ENCODE measurements around the gene PALMD.
A peak's percentile ranks its signal among the peaks of the same experiment; 100 is the strongest.

The PALMD gene

GRCh38 chr1:99713006-99713405, 67.1 kb downstream of the PALMD start:
- FAIRE-seq, result no peak

DNA sequence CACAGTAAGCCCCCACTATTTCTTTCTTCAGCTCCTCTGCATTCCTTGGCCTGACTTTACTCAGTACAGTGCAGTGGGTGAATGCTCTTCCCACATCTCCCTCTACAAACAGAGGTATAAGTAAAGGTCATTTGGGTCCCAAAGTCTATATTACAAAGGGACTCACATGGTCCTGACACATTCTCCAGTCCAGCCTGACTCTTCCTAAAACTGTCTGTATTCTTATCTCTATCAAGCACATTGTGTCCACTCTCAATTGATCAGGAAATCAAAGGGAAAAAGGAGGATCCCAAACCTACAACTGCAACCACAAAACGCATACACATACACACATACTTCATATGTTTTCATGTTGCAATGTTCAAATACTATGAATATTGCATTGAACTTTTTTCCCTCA, 71.1 kb downstream of the PALMD start:
- TF ChIP-seq POLR2A (IDR thresholded peaks at IDR 0.05; ENCODE audit: low read depth, low read length), result no peak
- DNase-seq (ENCODE audit: insufficient read length, low spot score) (no peak), FAIRE-seq (no peak)

More at GRCh38 chr1:99713006-99713405, 67.1 kb downstream of the PALMD start:
- no peak for TF ChIP-seq POLR2A (IDR thresholded peaks at IDR 0.05; ENCODE audit: low read depth, low read length)
- no peak for DNase-seq (ENCODE audit: insufficient read length, low spot score)

- no peak for DNase-seq (ENCODE audit: insufficient read length, low spot score)
- no peak for TF ChIP-seq POLR2A (IDR thresholded peaks at IDR 0.05; ENCODE audit: low read depth, low read length)
- FAIRE-seq, result no peak
Observed at GRCh38 chr1:99723251-99723650, 77.3 kb downstream of the PALMD start.

DNA sequence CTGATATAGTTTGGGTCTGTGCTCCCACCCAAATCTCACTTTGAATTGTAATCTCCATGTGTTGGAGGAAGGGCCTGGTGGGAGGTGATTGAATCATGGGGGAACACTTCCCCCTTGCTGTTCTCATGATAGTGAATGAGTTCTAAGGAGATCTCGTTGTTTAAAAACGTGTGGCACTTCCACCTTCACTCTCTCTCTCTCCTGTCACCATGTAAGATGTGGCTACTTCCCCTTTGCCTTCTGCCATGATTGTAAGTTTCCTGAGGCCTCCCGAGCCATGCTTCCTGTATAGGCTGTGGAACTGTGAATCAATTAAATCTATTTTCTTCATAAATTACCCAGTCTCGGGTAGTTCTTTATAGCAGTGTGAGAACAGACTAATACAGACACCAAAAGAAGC, 80.1 kb downstream of the PALMD start:
- no peak for FAIRE-seq

DNA sequence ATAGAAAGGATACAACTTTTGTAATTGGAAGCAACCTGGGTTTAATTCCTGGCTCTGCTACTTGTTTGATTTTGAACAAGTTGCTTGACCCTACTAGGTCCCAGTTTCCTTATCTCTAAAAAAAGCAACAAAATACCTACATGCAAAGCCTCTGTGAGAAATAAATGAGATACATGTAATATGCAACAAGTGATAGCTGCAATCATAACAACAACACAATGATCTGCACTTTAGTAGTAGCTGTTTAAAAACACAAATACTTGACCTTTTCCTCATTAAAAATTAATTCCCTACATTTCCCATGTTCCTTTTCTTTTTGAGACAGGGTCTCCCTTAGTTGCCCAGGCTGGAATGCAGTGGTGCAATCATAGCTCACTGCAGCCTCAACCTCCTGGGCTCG, 80.5 kb downstream of the PALMD start:
- no peak for DNase-seq (ENCODE audit: insufficient read length, low spot score)
- no peak for TF ChIP-seq POLR2A (IDR thresholded peaks at IDR 0.05; ENCODE audit: low read depth, low read length)
- no peak for FAIRE-seq

More for the DNA sequence above, 80.1 kb downstream of the PALMD start:
- no peak for TF ChIP-seq POLR2A (IDR thresholded peaks at IDR 0.05; ENCODE audit: low read depth, low read length)
- no peak for DNase-seq (ENCODE audit: insufficient read length, low spot score)

DNA sequence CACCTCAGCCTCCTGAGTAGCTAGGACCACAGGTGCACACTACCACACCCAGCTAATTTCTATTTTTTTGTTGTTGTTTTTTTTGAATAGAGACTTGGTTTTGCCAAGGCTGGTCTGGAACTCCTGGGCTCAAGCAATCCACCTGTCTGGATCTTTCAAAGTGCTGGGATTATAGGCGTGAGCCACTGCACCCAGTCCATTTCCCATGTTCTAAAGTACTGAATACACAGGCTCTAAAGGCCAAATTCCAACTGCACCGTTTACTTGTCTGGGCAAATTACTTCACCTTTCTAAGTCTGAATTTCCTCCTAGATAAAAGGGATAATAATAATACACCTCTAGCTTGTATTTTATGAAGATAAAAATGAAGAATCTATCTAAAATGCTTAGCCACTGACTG, 80.9 kb downstream of the PALMD start:
- FAIRE-seq (no peak), DNase-seq (ENCODE audit: insufficient read length, low spot score) (no peak)
- TF ChIP-seq POLR2A (IDR thresholded peaks at IDR 0.05; ENCODE audit: low read depth, low read length), result no peak

- FAIRE-seq (peak; percentile 99), DNase-seq (ENCODE audit: insufficient read length, low spot score) (peak; percentile 40)
- no peak for TF ChIP-seq POLR2A (IDR thresholded peaks at IDR 0.05; ENCODE audit: low read depth, low read length)
Observed at GRCh38 chr1:99727575-99728185, 81.8 kb downstream of the PALMD start.

DNA sequence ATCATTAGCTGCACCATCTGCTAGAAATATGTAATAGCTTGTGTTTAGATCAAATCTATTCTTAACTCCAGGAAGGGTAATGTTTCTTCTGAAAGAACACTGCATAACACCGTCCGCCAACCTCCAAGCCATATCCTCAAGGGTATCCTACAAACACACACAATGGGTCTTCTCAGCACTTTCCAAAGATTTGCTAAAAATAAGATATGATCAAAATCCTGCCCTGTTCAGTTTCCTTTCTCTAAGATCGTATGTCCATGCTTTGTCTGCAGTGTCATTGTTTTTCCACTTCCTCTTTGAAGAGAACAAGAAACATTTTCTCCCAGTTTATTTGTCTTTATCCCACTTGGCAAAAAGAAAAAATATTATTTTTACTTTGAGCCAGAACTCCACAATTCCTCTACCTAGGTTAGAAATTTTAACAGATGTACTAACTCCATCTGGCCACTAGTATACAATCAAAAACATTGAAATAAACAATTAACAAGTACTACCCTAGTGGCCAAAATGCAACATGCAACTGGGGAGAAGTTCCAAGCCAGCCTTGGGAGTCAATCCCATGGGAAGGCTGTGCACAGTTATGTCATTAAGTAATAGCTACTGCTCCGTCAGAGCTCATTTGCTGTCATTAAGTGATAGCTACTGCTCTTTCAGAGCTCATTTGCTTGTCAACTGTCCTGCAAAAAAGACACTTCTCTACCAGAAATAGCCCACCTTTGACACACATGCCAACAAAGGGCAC, 82.8 kb downstream of the PALMD start:
- FAIRE-seq (peak; percentile 6), DNase-seq (ENCODE audit: insufficient read length, low spot score) (peak; percentile 16)
- TF ChIP-seq POLR2A (IDR thresholded peaks at IDR 0.05; ENCODE audit: low read depth, low read length), result no peak

DNA sequence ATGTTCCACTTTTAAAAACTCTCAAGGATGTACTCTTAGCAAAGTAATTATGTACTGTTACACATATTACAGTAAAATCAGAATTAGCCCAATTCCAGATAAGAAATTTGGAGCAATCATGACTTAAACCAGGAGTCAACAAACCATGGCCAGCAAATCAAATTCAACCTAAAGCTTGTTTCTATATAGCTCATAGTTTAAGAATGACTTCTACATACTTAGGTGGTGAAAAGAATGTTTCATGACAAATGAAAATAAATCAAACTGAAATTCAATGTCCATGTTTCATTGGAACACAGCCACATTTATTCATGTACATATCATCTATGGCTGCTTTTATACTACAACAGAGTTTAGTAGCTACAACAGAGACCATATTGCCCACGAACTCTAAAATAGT, 85.5 kb downstream of the PALMD start:
- no peak for TF ChIP-seq POLR2A (IDR thresholded peaks at IDR 0.05; ENCODE audit: low read depth, low read length)
- FAIRE-seq, result peak; percentile 72
- DNase-seq (ENCODE audit: insufficient read length, low spot score), result no peak

DNA sequence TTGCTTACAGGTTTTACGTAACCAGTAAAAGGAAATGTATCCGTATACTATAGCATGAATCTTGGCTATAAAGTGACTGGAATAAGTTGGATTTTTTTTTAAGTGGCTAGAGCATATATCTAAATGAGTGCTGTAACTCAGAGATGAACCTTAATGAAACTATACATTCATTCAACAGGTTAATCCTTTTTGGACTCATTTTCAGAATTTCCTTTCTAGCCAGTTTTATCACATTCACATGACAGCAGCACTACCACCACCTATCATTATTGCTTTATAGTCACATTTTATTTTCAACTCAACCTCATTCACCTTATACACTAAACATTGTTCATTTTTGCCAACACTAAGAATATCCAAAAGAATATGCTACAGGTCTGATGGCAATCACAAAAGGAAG, 89.9 kb downstream of the PALMD start:
- FAIRE-seq, result peak; percentile 15
- DNase-seq (ENCODE audit: insufficient read length, low spot score), result no peak
- no peak for TF ChIP-seq POLR2A (IDR thresholded peaks at IDR 0.05; ENCODE audit: low read depth, low read length)

DNA sequence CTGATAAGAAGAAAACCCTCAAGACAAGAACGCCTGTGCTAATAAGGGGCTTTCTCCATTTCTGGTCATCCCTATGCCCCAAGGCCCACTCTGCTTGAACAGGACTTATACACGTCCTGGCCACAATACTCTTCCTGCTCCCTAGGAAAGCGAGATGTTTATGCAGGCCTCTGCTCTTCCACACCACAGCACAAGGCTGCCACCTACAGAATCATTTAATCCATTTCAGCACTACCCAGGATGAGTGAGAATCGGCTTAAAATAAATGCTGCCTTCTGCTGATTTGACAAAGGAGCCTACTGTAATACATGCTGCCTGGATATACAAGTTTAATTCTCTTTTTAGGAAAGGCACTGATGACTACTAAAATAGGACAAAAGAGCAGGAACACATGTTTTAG, 91.1 kb downstream of the PALMD start:
- TF ChIP-seq POLR2A (IDR thresholded peaks at IDR 0.05; ENCODE audit: low read depth, low read length), result no peak
- DNase-seq (ENCODE audit: insufficient read length, low spot score) (peak; percentile 9), FAIRE-seq (peak; percentile 92)

DNA sequence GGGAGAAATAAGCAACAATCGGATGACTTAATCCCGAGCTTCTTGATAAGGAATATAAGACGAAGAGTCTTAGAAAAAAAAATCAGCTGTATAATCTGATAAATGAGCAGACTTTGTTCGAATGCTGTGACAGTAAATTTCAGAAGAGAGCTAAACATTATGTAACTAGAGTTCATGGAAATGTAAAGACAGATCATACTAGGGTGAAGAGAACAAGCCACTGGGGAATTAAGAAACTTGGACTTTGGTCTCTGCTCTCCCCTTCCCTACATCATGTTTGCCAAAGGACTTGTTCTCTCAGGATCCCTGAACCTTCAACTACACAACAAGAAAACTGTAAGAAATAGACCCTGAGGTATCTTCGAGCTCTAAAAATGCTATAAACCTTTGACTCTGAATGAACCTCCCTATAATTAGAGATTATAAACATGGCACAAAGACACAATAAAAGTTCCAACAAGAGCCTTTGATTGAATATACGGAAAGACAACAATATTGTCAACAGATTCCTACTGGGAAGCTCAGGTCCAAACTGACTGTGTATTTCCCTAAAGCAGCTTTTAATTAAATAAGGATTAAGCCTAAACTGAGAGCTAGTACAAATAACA, 93.0 kb downstream of the PALMD start:
- FAIRE-seq (no peak), DNase-seq (ENCODE audit: insufficient read length, low spot score) (no peak)
- TF ChIP-seq POLR2A (IDR thresholded peaks at IDR 0.05; ENCODE audit: low read depth, low read length), result no peak

DNA sequence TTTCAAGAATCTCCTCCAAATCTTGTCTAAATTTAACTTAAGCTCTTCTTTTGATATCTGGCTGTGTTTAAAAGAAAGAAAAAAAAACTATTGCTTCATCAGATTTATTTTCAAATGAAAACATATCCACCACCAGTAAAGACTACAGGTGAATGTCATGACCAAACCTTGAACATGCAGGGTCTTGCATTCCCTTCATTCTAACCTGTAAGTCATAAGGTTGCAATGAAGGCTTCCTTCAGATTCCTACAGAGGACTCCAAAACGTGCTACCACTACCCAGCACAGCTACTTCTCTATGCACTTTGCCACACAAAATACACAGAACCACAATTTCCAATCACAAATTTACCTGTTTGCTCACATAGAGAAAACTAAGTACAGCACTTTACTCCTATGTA, 94.2 kb downstream of the PALMD start:
- DNase-seq (ENCODE audit: insufficient read length, low spot score) (no peak), FAIRE-seq (no peak)
- TF ChIP-seq POLR2A (IDR thresholded peaks at IDR 0.05; ENCODE audit: low read depth, low read length), result no peak

Measured in H54 (cell line).